Endothelial cell of umbilical vein (primary cell): ENCODE data around the gene IL4R. TPM values are rescaled to one million over a fixed set of nuclear protein-coding genes. Genes with fewer than 3 reads are reported as not detected.

Experiments
- BruUV-seq: library from RNA; stranded (reverse); fragments of 400-500 nt; replicated peaks from 2 replicates; lab custom pipeline; 2021; lab: Mats Ljungman, UMichigan
- CTCF ChIA-PET: fragments of 300-600, 350-600 bp; sonication (Branson Sonifier 250); formaldehyde crosslinking; loops from one replicate; lab custom pipeline; 2021; ENCODE audit warnings: antibody characterized with exemption, inconsistent platforms; lab: Charles Lee
- POLR2A ChIA-PET: fragments of 300-600, 350-600 bp; sonication (Branson Sonifier 250); formaldehyde crosslinking; loops from one replicate; lab custom pipeline; 2021; ENCODE audit warnings: antibody characterized with exemption, inconsistent platforms; lab: Charles Lee
- DNase-seq: peaks from one replicate; pipeline ENCODE4 v3.0.0-alpha.2; 2011; ENCODE audit warnings: low read depth, low spot score
- FAIRE-seq: peaks from 2 replicates; lab custom pipeline; 2011; peaks lifted over from hg19 to GRCh38; lab: Jason Lieb, UNC
- H2AFZ ChIP-seq: 2 replicates; pipeline ENCODE4 v1.6.0; 2012; ENCODE audit warnings: low read depth, low read length, control low read depth, inconsistent platforms
- H3K27ac ChIP-seq: 2 replicates; pipeline ENCODE4 v1.5.1; 2011; ENCODE audit warnings: low read depth, mild to moderate bottlenecking, control low read depth, low read length, moderate library complexity; ENCODE audit not compliant: insufficient read depth
- H3K27me3 ChIP-seq, 2 experiments: 2 replicates each; pipeline versions ENCODE4 v1.6.0 to v1.6.1; 2011; ENCODE audit warnings: low read length in 2 of 2, mixed read lengths in 1 of 2; ENCODE audit not compliant: control insufficient read depth in 2 of 2, insufficient read depth in 2 of 2
- H3K36me3 ChIP-seq, 2 experiments: 2 replicates in 1 of 2; 3 replicates in 1 of 2; pipeline ENCODE4 v1.5.1; 2011; ENCODE audit warnings: low read length in 2 of 2, mild to moderate bottlenecking in 1 of 2, moderate library complexity in 1 of 2; ENCODE audit not compliant: control insufficient read depth in 2 of 2, insufficient read depth in 2 of 2; ENCODE audit errors: extremely low read depth in 1 of 2
- H3K4me1 ChIP-seq: 3 replicates; pipeline ENCODE4 v1.5.1; 2011; ENCODE audit warnings: mild to moderate bottlenecking, low read length; ENCODE audit not compliant: control insufficient read depth, insufficient read depth; ENCODE audit errors: extremely low read depth
- H3K4me2 ChIP-seq: 2 replicates; pipeline ENCODE4 v1.6.1; 2011; ENCODE audit warnings: low read length, control low read depth, mixed read lengths; ENCODE audit not compliant: insufficient read depth
- H3K4me3 ChIP-seq, 3 experiments: fragments of 200-600 bp in 1 of 3; sonication (generic), shearing (Covaris generic) in 1 of 3; replicated peaks in 1 of 3; 2 replicates each; pipeline ENCODE4 v1.5.1; 2011 to 2016; ENCODE audit warnings: control low read depth in 3 of 3, low read length in 3 of 3, mild to moderate bottlenecking in 2 of 3, inconsistent platforms in 1 of 3, low read depth in 1 of 3, moderate library complexity in 1 of 3; ENCODE audit not compliant: insufficient read depth in 1 of 3
- H3K79me2 ChIP-seq: 2 replicates; pipeline ENCODE4 v1.6.0; 2012; ENCODE audit warnings: low read length, inconsistent platforms; ENCODE audit not compliant: control insufficient read depth, insufficient read depth
- H3K9ac ChIP-seq: replicated peaks from 2 replicates; pipeline ENCODE3; 2011; ENCODE audit warnings: low read length, control low read depth; ENCODE audit not compliant: insufficient read depth; ENCODE audit errors: extremely low read depth
- H3K9me1 ChIP-seq: replicated peaks from 3 replicates; pipeline ENCODE4 v1.6.0; 2011; ENCODE audit warnings: mild to moderate bottlenecking, low read length; ENCODE audit not compliant: control insufficient read depth, insufficient read depth; ENCODE audit errors: extremely low read depth
- H3K9me3 ChIP-seq: replicated peaks from 2 replicates; pipeline ENCODE4 v1.5.1; 2012; ENCODE audit warnings: low read length, inconsistent platforms; ENCODE audit not compliant: control insufficient read depth, insufficient read depth
- H4K20me1 ChIP-seq: replicated peaks from 2 replicates; pipeline ENCODE3; 2011; ENCODE audit warnings: mild to moderate bottlenecking, low read length; ENCODE audit not compliant: control insufficient read depth, insufficient read depth; ENCODE audit errors: extremely low read depth
- EZH2 ChIP-seq: IDR thresholded peaks from 2 replicates; pipeline ENCODE4 v1.6.1; 2012; ENCODE audit warnings: borderline replicate concordance, low read depth, mild to moderate bottlenecking, moderate library complexity, low read length, inconsistent platforms; ENCODE audit not compliant: severe bottlenecking
- FOS ChIP-seq: IDR thresholded peaks from 2 replicates; pipeline ENCODE4 v1.6.1; 2011; ENCODE audit warnings: mild to moderate bottlenecking, low read length, moderate library complexity, borderline replicate concordance; ENCODE audit not compliant: insufficient read depth
- GATA2 ChIP-seq: IDR thresholded peaks from 2 replicates; pipeline ENCODE4 v1.7.0; 2011; ENCODE audit warnings: low read depth, mild to moderate bottlenecking, moderate library complexity, mixed read lengths, low read length; ENCODE audit not compliant: insufficient read length, insufficient read depth
- JUN ChIP-seq: IDR thresholded peaks from 2 replicates; pipeline ENCODE4 v1.6.1; 2011; ENCODE audit warnings: borderline replicate concordance, low read depth; ENCODE audit not compliant: insufficient read length, insufficient read depth
- MYC ChIP-seq: IDR thresholded peaks from one replicate; pipeline ENCODE4 v1.6.1; 2011; ENCODE audit warnings: mild to moderate bottlenecking, low read depth, low read length
- POLR2A ChIP-seq: IDR thresholded peaks from 2 replicates; pipeline ENCODE4 v1.6.1; 2012; ENCODE audit warnings: low read depth, mild to moderate bottlenecking, control low read depth, low read length
- POLR2AphosphoS5 ChIP-seq: IDR thresholded peaks from 2 replicates; pipeline ENCODE4 v1.6.1; 2012; ENCODE audit warnings: low read depth, mild to moderate bottlenecking, control low read depth, low read length, moderate library complexity; ENCODE audit not compliant: insufficient read depth
- dilution Hi-C: fragments of 300-500 bp; cut with MboI; formaldehyde crosslinking; loops from one replicate; pipeline ENCODE4 v1.15.0; 2019; ENCODE audit warnings: low sequenced_read_pairs; ENCODE audit not compliant: extremely low pct_ligation_motif_present
- intact Hi-C: fragments of 100-400 bp; cut with micrococcal nuclease; formaldehyde crosslinking; loops from one replicate; pipeline ENCODE4 v1.10.0; 2022
- polyA plus RNA-seq, 4 experiments: library from polyadenylated mRNA; depleted of rRNA in 3 of 4; stranded (reverse) in 3 of 4; unstranded in 1 of 4; fragments of >200 nt; gene quantifications; 2 replicates each; pipeline versions ENCODE4 v1.2.1 to v1.2.3, GENCODE V29; 2011 to 2012; ENCODE audit warnings: missing spikeins in 1 of 4
- total RNA-seq: library from RNA; stranded (reverse); gene quantifications from 2 replicates; pipeline ENCODE4 v1.2.3, GENCODE V29; 2021
- TF ChIP-seq, protein P1 (sequence below): IDR thresholded peaks from 2 replicates; pipeline ENCODE4 v1.6.1; 2011; ENCODE audit not compliant: insufficient read depth, insufficient read length
- TF ChIP-seq, protein P2 (sequence below), 2 donors: IDR thresholded peaks; 1 replicate in 1 of 2; 2 replicates in 1 of 2; pipeline ENCODE4 v1.5.1; 2011; ENCODE audit warnings: low read length in 2 of 2, mild to moderate bottlenecking in 2 of 2, moderate library complexity in 2 of 2, control low read depth in 1 of 2, inconsistent platforms in 1 of 2, low read depth in 1 of 2; ENCODE audit not compliant: insufficient read depth in 1 of 2; ENCODE audit errors: extremely low read depth in 1 of 2

The IL4R gene
- total and polyA plus RNA-seq, 2 donors (not counting 3 experiments of a cell fraction or from before 2014, with no cell fraction given) = 138 to 139 TPM

DNA sequence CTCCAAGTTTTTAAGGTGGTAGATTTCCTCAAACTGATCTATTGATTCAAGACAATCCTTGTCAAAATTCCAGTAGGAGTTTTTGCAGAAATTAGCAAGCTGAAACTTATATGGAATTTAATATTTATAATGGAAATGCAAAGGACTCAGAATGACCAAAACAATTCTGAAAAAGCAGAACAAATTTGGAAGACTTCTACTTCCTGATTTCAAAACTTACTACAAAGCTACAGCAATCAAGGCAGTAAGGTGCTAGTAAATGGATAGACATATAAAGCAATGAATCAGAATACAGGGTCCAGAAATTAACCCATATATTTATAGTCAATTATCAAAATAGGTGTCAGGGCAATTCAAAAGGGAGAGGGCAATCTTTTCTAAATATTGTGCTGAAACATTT is 76.4 kb downstream of the IL4R start:
- dilution Hi-C loops = no loop called here
- CTCF ChIA-PET = no interaction called here

More for the DNA sequence above, 76.4 kb downstream of the IL4R start:
- DNase-seq (no peak), FAIRE-seq (no peak)
- intact Hi-C loops = no loop called here
- TF ChIP-seq JUN = no peak
- no peak for TF ChIP-seq EZH2
- TF ChIP-seq, protein P1, sequence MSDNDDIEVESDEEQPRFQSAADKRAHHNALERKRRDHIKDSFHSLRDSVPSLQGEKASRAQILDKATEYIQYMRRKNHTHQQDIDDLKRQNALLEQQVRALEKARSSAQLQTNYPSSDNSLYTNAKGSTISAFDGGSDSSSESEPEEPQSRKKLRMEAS = no peak
- no peak for TF ChIP-seq MYC
- TF ChIP-seq GATA2 = no peak
- TF ChIP-seq, protein P2, sequence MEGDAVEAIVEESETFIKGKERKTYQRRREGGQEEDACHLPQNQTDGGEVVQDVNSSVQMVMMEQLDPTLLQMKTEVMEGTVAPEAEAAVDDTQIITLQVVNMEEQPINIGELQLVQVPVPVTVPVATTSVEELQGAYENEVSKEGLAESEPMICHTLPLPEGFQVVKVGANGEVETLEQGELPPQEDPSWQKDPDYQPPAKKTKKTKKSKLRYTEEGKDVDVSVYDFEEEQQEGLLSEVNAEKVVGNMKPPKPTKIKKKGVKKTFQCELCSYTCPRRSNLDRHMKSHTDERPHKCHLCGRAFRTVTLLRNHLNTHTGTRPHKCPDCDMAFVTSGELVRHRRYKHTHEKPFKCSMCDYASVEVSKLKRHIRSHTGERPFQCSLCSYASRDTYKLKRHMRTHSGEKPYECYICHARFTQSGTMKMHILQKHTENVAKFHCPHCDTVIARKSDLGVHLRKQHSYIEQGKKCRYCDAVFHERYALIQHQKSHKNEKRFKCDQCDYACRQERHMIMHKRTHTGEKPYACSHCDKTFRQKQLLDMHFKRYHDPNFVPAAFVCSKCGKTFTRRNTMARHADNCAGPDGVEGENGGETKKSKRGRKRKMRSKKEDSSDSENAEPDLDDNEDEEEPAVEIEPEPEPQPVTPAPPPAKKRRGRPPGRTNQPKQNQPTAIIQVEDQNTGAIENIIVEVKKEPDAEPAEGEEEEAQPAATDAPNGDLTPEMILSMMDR (IDR thresholded peaks at IDR 0.05; ENCODE audit: extremely low read depth in 1 of 2, insufficient read depth in 1 of 2, low read depth in 1 of 2, low read length in 2 of 2) = no peak
- no peak for TF ChIP-seq POLR2AphosphoS5
- TF ChIP-seq FOS = no peak
- TF ChIP-seq POLR2A = no peak
- Histone ChIP-seq H3K9me3 (no peaks in the 10 kb centered on the region), H3K4me3 (no peak overlapping the region), H3K9me1 (no peaks in the 10 kb centered on the region), H4K20me1 (no peaks in the 10 kb centered on the region), H3K9ac (no peak overlapping the region), H3K79me2 (no peaks in the 10 kb centered on the region), H3K36me3 (no peaks in the 10 kb centered on the region), H2AFZ (no peak overlapping the region), H3K4me2 (no peak overlapping the region), H3K27ac (no peak overlapping the region), H3K4me1 (no peaks in the 10 kb centered on the region), H3K27me3 (peaks cover 13 to 19% of the 10 kb centered on the region in 2 experiments)
- POLR2A ChIA-PET = no interaction called here
- no TSS peak for BruUV-seq
